ENCODE data around the gene NEU1. TPM values are rescaled to one million over a fixed set of nuclear protein-coding genes. Genes with fewer than 3 reads are reported as not detected.
"Not testable (repeated sequence)": the region's sequence is repeated elsewhere in the genome, so short reads cannot be mapped to it uniquely, and the experiment has no call there.

NEU1 gene
- total RNA-seq, 1 donor from 2014 or later = 33.8 TPM

- intact Hi-C loops (cut with micrococcal nuclease) = no loop called here
Observed at GRCh38 chr6:31875877-31876276, 13.3 kb upstream of the NEU1 start.

GRCh38 chr6:31874836-31875572 is 12.4 kb upstream of the NEU1 start:
- intact Hi-C loops (cut with micrococcal nuclease) = no loop called here

GRCh38 chr6:31874084-31874670 is 11.6 kb upstream of the NEU1 start:
- intact Hi-C loops (cut with micrococcal nuclease) = no loop called here

GRCh38 chr6:31871046-31871659 is 8.5 kb upstream of the NEU1 start:
- intact Hi-C loops (cut with micrococcal nuclease) = no loop called here

GRCh38 chr6:31870385-31870921 is 7.8 kb upstream of the NEU1 start:
- intact Hi-C loops (cut with micrococcal nuclease) = no loop called here

- intact Hi-C loops (cut with micrococcal nuclease) = no loop called here
Observed at GRCh38 chr6:31869343-31869742, 6.7 kb upstream of the NEU1 start.

GRCh38 chr6:31868658-31868971 is 6.0 kb upstream of the NEU1 start:
- intact Hi-C loops (cut with micrococcal nuclease) = not testable (repeated sequence)

GRCh38 chr6:31865205-31866118 is 2.8 kb upstream of the NEU1 start:
- intact Hi-C loops (cut with micrococcal nuclease) = no loop called here

GRCh38 chr6:31864818-31865204 is 2.2 kb upstream of the NEU1 start:
- intact Hi-C loops (cut with micrococcal nuclease) = no loop called here

- intact Hi-C loops (cut with micrococcal nuclease) = not testable (repeated sequence)
Observed at GRCh38 chr6:31864123-31864562, 1.5 kb upstream of the NEU1 start.

GRCh38 chr6:31861919-31862343 is 690 bp downstream of the NEU1 start:
- intact Hi-C loops (cut with micrococcal nuclease) = loop anchor here (1.0 to 2.0 kb wide), 6 partner anchors 27 to 665 kb away; partner anchors contain the start of genes PRRC2A, SKIC2 and VARS1

GRCh38 chr6:31861150-31861549 is 1.5 kb downstream of the NEU1 start:
- intact Hi-C loops (cut with micrococcal nuclease) = no loop called here

- intact Hi-C loops (cut with micrococcal nuclease) = no loop called here
Observed at GRCh38 chr6:31860349-31860748, 2.3 kb downstream of the NEU1 start.

GRCh38 chr6:31859923-31860322 is 2.7 kb downstream of the NEU1 start:
- intact Hi-C loops (cut with micrococcal nuclease) = no loop called here

GRCh38 chr6:31858707-31859106 is 3.9 kb downstream of the NEU1 start:
- intact Hi-C loops (cut with micrococcal nuclease) = no loop called here

GRCh38 chr6:31857774-31858173 is 4.8 kb downstream of the NEU1 start:
- intact Hi-C loops (cut with micrococcal nuclease) = not testable (repeated sequence)

GRCh38 chr6:31851980-31852718 is 10.5 kb downstream of the NEU1 start:
- intact Hi-C loops (cut with micrococcal nuclease) = not testable (repeated sequence)

GRCh38 chr6:31851485-31851832 is 11.2 kb downstream of the NEU1 start:
- intact Hi-C loops (cut with micrococcal nuclease) = no loop called here

GRCh38 chr6:31850765-31851484 is 11.7 kb downstream of the NEU1 start:
- intact Hi-C loops (cut with micrococcal nuclease) = no loop called here
